GM10266 (cell line): ENCODE results near the gene SLC2A11.
"Not testable (repeated sequence)": the region's sequence is repeated elsewhere in the genome, so short reads cannot be mapped to it uniquely, and the experiment has no call there.

Experiments used
- DNase-seq: peaks from one replicate; pipeline ENCODE4 v3.0.0; 2012; ENCODE audit errors: extremely low spot score
- TF ChIP-seq, protein P1 (sequence below): IDR thresholded peaks from 2 replicates; pipeline ENCODE4 v1.5.1; 2012; ENCODE audit warnings: mild to moderate bottlenecking, low read depth; ENCODE audit not compliant: control insufficient read depth, insufficient read depth; ENCODE audit errors: missing control alignments

Gene SLC2A11

DNA sequence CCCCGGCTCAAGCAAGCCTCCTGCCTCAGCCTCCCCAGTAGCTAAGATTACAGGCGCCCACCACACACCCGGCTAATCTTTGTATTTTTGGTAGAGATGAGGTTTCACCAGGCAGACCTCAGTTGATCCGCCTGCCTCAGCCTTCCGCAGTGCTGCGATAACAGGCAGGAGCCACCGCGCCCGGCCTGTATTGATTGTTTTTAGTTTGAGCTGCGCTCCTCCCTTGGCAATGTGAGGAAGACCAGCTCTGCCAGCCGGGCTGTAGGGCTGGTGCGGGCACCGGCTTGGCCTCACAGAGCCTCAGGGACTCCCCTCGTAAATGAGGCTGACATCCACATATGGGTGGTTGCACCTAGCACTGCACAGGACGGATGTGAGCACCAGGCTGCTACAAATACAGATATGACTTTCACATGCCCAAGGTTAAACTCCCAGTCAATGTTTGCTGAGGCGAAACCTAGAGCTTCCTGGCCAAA is 7.5 kb upstream of the SLC2A11 start:
- TF ChIP-seq, protein P1, sequence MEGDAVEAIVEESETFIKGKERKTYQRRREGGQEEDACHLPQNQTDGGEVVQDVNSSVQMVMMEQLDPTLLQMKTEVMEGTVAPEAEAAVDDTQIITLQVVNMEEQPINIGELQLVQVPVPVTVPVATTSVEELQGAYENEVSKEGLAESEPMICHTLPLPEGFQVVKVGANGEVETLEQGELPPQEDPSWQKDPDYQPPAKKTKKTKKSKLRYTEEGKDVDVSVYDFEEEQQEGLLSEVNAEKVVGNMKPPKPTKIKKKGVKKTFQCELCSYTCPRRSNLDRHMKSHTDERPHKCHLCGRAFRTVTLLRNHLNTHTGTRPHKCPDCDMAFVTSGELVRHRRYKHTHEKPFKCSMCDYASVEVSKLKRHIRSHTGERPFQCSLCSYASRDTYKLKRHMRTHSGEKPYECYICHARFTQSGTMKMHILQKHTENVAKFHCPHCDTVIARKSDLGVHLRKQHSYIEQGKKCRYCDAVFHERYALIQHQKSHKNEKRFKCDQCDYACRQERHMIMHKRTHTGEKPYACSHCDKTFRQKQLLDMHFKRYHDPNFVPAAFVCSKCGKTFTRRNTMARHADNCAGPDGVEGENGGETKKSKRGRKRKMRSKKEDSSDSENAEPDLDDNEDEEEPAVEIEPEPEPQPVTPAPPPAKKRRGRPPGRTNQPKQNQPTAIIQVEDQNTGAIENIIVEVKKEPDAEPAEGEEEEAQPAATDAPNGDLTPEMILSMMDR: no peak
- DNase-seq: no peak

DNA sequence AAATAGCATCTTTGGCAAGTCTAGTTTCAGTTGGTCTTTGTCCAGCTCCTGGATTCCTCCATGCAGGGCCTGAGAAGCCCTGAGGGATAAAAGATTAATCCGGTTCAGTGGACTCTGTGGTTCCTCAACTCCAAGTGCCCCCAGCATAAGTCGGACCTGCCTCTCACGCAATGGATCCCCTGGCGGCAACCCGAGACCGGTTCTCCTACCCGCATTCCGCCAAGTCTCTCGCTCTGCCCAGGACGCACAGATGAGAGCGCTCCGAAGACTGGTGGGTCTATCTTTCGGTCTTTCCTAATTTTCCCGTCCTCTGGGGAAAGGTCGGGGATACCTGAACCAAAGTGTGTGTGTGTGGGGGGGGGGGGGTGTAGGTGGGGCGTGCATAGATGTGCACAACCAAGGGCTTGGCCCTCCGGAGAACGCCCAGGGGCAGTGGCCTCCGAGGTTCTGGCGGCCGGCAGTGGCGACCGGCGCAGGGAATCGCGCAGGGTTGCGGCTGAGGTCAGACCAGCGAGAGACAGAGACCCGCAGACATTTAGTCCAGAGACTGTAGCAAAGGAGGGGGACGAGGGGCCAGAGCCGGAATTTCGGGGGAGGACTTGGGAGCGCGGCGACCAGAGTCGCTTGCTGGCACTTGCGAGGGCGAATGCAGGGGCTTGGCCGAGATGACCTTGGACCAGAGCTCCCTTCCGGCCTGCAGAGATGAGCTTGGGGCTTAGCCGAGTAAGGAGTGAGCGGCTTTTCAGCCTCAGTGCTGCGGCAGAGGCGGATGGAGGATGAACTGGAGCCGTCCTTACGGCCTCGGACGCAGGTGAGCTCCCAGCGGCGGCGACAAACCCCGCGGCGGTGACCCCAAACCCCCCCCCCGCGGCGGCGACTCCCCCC is 712 bp upstream of the SLC2A11 start:
- DNase-seq: no peak
- TF ChIP-seq, protein P1: no peak

DNA sequence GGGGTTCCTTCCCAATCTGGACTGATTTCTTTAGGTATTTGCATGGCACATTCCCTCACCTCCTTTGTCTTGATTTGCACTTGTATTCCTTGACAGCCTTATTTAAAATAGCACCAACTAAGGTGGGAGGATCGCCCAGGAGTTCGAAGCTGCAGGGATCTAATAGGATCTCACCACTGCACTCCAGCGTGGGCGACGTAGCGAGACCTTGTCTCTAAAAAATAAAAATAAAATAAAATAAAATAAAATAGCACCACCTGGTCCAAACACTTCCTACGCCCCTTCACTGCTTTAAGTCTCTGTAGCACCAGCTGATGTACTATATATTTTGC is 775 bp downstream of the SLC2A11 start:
- DNase-seq: no peak
- TF ChIP-seq, protein P1: no peak

DNA sequence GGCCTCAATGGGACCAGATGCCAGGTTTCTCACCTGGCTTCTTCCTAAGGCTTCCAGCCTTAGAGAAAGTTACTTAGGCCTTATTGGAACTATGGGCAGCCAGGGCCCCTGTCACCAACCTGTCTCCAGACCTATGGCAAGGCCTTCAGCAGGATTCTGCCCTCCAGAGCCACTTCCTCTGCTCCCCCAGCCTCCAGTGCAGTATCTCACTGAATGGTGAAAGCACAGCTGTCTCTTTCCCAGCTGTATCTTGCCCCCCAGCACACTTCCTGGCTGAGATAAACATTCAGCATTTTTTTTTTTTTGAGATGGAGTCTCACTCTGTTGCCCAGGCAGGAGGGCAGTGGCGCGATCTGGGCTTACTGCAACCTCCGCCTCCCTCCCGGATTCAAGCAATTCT is 1.5 kb downstream of the SLC2A11 start:
- TF ChIP-seq, protein P1: no peak
- DNase-seq: no peak

- DNase-seq: not testable (repeated sequence)
Observed at GRCh38 chr22:23860187-23860586, 2.5 kb downstream of the SLC2A11 start.

DNA sequence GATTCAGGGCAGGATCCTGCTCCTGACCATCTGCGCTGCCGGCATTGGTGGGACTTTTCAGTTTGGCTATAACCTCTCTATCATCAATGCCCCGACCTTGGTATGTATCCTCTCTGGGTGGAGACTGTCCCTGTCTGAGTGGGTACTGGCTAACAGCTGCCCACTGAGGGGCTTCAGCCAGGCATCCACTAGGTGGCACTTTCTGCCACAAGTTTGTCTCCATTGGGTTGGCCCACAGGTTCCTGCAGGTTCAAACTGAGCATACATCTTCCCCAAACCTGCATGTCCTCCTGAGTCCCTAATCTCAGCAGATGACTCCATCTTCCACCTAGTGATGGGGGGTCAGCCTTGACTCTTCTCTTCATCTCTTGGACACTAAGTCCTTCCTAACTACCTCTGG is 4.4 kb downstream of the SLC2A11 start:
- TF ChIP-seq, protein P1: peak; percentile 77
- DNase-seq: peak; percentile 69

GRCh38 chr22:23864499-23865154 is 7.0 kb downstream of the SLC2A11 start:
- not testable (repeated sequence) for DNase-seq

DNA sequence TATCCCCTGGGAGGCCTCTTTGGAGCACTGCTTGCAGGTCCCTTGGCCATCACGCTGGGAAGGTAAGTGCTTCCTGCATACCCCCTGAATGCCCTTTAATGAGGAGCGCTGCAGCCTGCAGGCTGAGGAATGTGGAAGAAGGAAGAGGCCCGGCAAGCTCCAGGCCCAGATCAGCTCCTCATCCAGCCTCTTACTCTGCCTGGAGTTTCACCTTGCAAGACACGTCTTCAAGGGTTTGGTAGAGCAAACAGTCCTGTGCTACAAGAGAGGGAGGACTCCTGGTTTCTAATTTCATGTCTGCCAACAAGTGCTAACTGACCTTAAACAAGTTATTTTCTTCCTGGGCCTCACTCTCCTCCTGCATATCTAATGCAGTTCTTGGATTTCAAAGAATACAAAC is 10.9 kb downstream of the SLC2A11 start:
- DNase-seq: no peak
- TF ChIP-seq, protein P1: no peak
